PC-9 (cell line): ENCODE measurements around the gene GNAL. TPM values are rescaled to one million over a fixed set of nuclear protein-coding genes. Genes with fewer than 3 reads are reported as not detected.
A peak's percentile ranks its signal among the peaks of the same experiment; 100 is the strongest.
"Not testable (repeated sequence)": the region's sequence is repeated elsewhere in the genome, so short reads cannot be mapped to it uniquely, and the experiment has no call there.

Experiments
- BruUV-seq: library from RNA; stranded (reverse); fragments of 400-500 nt; replicated peaks from 2 replicates; lab custom pipeline; 2021; lab: Mats Ljungman, UMichigan
- CTCF ChIA-PET: fragments of 300-600 bp; sonication (Branson Sonifier 250); formaldehyde crosslinking; loops from one replicate; lab custom pipeline; 2022; ENCODE audit warnings: antibody characterized with exemption; lab: Charles Lee
- POLR2A ChIA-PET: fragments of 300-600 bp; sonication (Branson Sonifier 250); formaldehyde crosslinking; loops from one replicate; lab custom pipeline; 2022; ENCODE audit warnings: antibody characterized with exemption; ENCODE audit not compliant: unreplicated experiment; lab: Charles Lee
- DNase-seq, 2 experiments: peaks; one replicate each; pipeline versions ENCODE4 v3.0.0 to v3.0.0-alpha.2; 2015 to 2022; ENCODE audit warnings: mixed read lengths in 1 of 2
- H2AFZ ChIP-seq: fragments of 200-600 bp; sonication (generic); 2 replicates; pipeline ENCODE4 v1.8.1; 2017; ENCODE audit warnings: antibody characterized with exemption
- H3F3A ChIP-seq: fragments of 200-600 bp; sonication (generic); 2 replicates; pipeline ENCODE4 v1.8.1; 2017; ENCODE audit warnings: antibody characterized with exemption, mild to moderate bottlenecking, low read depth; ENCODE audit not compliant: insufficient read depth
- H3K27ac ChIP-seq: fragments of 200-600 bp; sonication (generic); 2 replicates; pipeline ENCODE4 v1.6.1; 2016; ENCODE audit warnings: mixed run types
- H3K27me3 ChIP-seq: fragments of 200-600 bp; sonication (generic); 2 replicates; pipeline ENCODE4 v1.6.1; 2016; ENCODE audit warnings: low read depth, mixed run types; ENCODE audit not compliant: insufficient read depth
- H3K36me3 ChIP-seq: fragments of 200-600 bp; sonication (generic); 2 replicates; pipeline ENCODE4 v1.6.1; 2016; ENCODE audit warnings: low read depth, mixed run types
- H3K4me1 ChIP-seq: fragments of 200-600 bp; sonication (generic); replicated peaks from 2 replicates; pipeline ENCODE4 v1.6.1; 2016; ENCODE audit warnings: mixed run types; ENCODE audit not compliant: insufficient read depth
- H3K4me2 ChIP-seq: fragments of 200-600 bp; sonication (generic); 2 replicates; pipeline ENCODE4 v1.6.1; 2017; ENCODE audit warnings: mixed run types
- H3K4me3 ChIP-seq: fragments of 200-600 bp; sonication (generic); 2 replicates; pipeline ENCODE4 v1.6.1; 2016; ENCODE audit warnings: mixed run types
- H3K79me2 ChIP-seq: fragments of 200-600 bp; sonication (generic); 2 replicates; pipeline ENCODE4 v1.6.1; 2017; ENCODE audit warnings: low read depth, mixed run types
- H3K9me2 ChIP-seq: fragments of 200-600 bp; sonication (generic); 2 replicates; pipeline ENCODE4 v1.8.1; 2017; ENCODE audit warnings: mild to moderate bottlenecking; ENCODE audit not compliant: insufficient read depth
- H3K9me3 ChIP-seq: fragments of 200-600 bp; sonication (generic); 2 replicates; pipeline ENCODE4 v1.8.1; 2016; ENCODE audit warnings: low read depth; ENCODE audit not compliant: insufficient read depth
- H4K20me1 ChIP-seq: fragments of 200-600 bp; sonication (generic); 2 replicates; pipeline ENCODE4 v1.8.1; 2017; ENCODE audit not compliant: insufficient read depth
- CTCF ChIP-seq: fragments of 200-600 bp; sonication (generic); conservative IDR thresholded peaks from 2 replicates; pipeline ENCODE4 v1.6.1; 2017; ENCODE audit warnings: mixed run types, antibody characterized with exemption, mild to moderate bottlenecking, moderate library complexity
- EZH2 ChIP-seq: fragments of 200-600 bp; sonication (generic); IDR thresholded peaks from 2 replicates; pipeline ENCODE4 v1.8.0; 2017; ENCODE audit warnings: antibody characterized with exemption, low read depth
- intact Hi-C: fragments of 100-400 bp; cut with micrococcal nuclease; formaldehyde crosslinking; loops from one replicate; pipeline ENCODE4 v1.10.0; 2022; ENCODE audit not compliant: unreplicated experiment
- total RNA-seq: library from RNA; stranded (reverse); gene quantifications from 2 replicates; pipeline ENCODE4 v1.2.3, GENCODE V29; 2021

GNAL gene
- total RNA-seq, 1 experiment from 2014 or later = 3.3 TPM

GRCh38 chr18:11851146-11851805 lies 162.2 kb downstream of the GNAL start, which contains the start of gene CHMP1B:
TSS of gene CHMP1B (plus strand) at chr18:11851413. CDS start at chr18:11851512, 99 bp downstream.
- Histone ChIP-seq H3K9me3 (no peaks in the 10 kb centered on the region), H4K20me1 (peaks cover 10% of the 10 kb centered on the region; the same call in 1 of the 2 replicates), H3K4me1 (peaks cover 39% of the 10 kb centered on the region), H3F3A (peaks cover 40% of the 10 kb centered on the region), H2AFZ (peak within 1 kb of the TSS; percentile 76), H3K27me3 (no peaks in the 10 kb centered on the region), H3K4me3 (peak within 1 kb of the TSS; percentile 98), H3K9me2 (no peaks in the 10 kb centered on the region), H3K27ac (peak within 1 kb of the TSS; percentile 83), H3K36me3 (no peaks in the 10 kb centered on the region), H3K4me2 (peak within 1 kb of the TSS; percentile 100), H3K79me2 (peaks cover 45% of the 10 kb centered on the region)
- TF ChIP-seq EZH2 = no peak
- no peak for TF ChIP-seq CTCF
- intact Hi-C loops = loop anchor here (1.0 kb wide), 2 partner anchors 9 to 43 kb away; no protein-coding TSS in a partner anchor
- CTCF ChIA-PET = no interaction called here
- no TSS peak for BruUV-seq
- peak; percentile 89 to 97 for DNase-seq
- POLR2A ChIA-PET = no interaction called here

GRCh38 chr18:11851806-11852337 lies 162.8 kb downstream of the GNAL start:
- no peaks in the 10 kb centered on the region for H3K9me2 ChIP-seq
- H3K4me3 ChIP-seq = peak overlapping the region; percentile 98
- CTCF ChIA-PET = no interaction called here
- peak overlapping the region; percentile 55; the same call in 1 of the 2 replicates for H2AFZ ChIP-seq
- TF ChIP-seq CTCF = no peak
- TF ChIP-seq EZH2 = no peak
- POLR2A ChIA-PET = no interaction called here
- H3K4me2 ChIP-seq = peak overlapping the region; percentile 100
- peaks cover 10% of the 10 kb centered on the region; the same call in 1 of the 2 replicates for H4K20me1 ChIP-seq
- intact Hi-C loops = loop anchor here (1.0 kb wide), 2 partner anchors 8 to 44 kb away; no protein-coding TSS in a partner anchor
- H3K79me2 ChIP-seq = peaks cover 45% of the 10 kb centered on the region
- no peaks in the 10 kb centered on the region for H3K9me3 ChIP-seq
- no peaks in the 10 kb centered on the region for H3K27me3 ChIP-seq
- peak overlapping the region; percentile 83 for H3K27ac ChIP-seq
- TSS peak; percentile 86 for BruUV-seq
- H3F3A ChIP-seq = peaks cover 46% of the 10 kb centered on the region
- DNase-seq = peak in 1 of 2 experiments; percentile 31
- peaks cover 45% of the 10 kb centered on the region for H3K4me1 ChIP-seq
- H3K36me3 ChIP-seq = no peaks in the 10 kb centered on the region

- H3K9me3 ChIP-seq, H3K27ac ChIP-seq, H3K36me3 ChIP-seq, H2AFZ ChIP-seq, CTCF ChIA-PET, H3K4me3 ChIP-seq, BruUV-seq, POLR2A ChIA-PET, DNase-seq, intact Hi-C loops, H3K27me3 ChIP-seq, H3K9me2 ChIP-seq: not testable (repeated sequence)
- peaks cover 10% of the 10 kb centered on the region; the same call in 1 of the 2 replicates for H4K20me1 ChIP-seq
- peaks cover 61% of the 10 kb centered on the region for H3K4me1 ChIP-seq
- peaks cover 55% of the 10 kb centered on the region for H3K79me2 ChIP-seq
- H3F3A ChIP-seq = peaks cover 63% of the 10 kb centered on the region
- H3K4me2 ChIP-seq = peak overlapping the region; percentile 100; the same call in 1 of the 2 replicates
These were observed 165.5 kb downstream of the GNAL start for GRCh38 chr18:11854554-11854953.
